ENCODE results near the gene PIK3AP1.

Gene PIK3AP1

DNA sequence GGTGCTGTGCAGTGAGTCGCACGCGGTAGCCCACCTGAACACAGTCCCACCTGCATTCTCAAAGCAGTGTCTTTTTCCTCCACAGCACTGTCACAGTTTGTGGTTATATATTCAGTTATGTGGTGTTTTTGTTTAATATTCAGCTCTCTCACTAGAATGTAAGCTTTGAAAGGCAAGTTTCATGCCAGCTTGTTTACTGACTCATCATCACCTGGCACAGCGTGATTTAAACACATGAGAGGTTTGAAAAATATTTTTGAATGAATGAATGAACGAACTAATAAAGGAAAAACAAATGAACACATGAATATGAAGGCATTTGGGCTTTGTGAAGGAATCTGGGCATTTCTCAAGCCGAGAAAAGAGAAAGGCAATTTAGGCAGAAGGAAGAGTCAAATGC, 81.6 kb downstream of the PIK3AP1 start:
- Histone ChIP-seq H3K9me3 (ENCODE audit: insufficient read depth, low read depth, low read length) (no peaks in the 10 kb centered on the region), H3K36me3 (ENCODE audit: insufficient read depth, low read length) (no peaks in the 10 kb centered on the region), H3K27me3 (ENCODE audit: insufficient read depth, low read length) (no peaks in the 10 kb centered on the region), H3K9ac (ENCODE audit: low read depth, low read length) (no peak overlapping the region), H3K4me3 (ENCODE audit: low read length) (no peak overlapping the region), H3K4me1 (ENCODE audit: insufficient read depth, low read length) (no peaks in the 10 kb centered on the region), H3K27ac (ENCODE audit: low read depth, low read length) (no peak overlapping the region)
- 88% methylated on average over 3 of the region's 6 CpGs for WGBS

- 94% methylated on average over 2 of the region's 3 CpGs for WGBS
- Histone ChIP-seq H3K27ac (ENCODE audit: low read depth, low read length) (no peak overlapping the region), H3K4me1 (ENCODE audit: insufficient read depth, low read length) (no peaks in the 10 kb centered on the region), H3K9me3 (ENCODE audit: insufficient read depth, low read depth, low read length) (no peaks in the 10 kb centered on the region), H3K9ac (ENCODE audit: low read depth, low read length) (no peak overlapping the region), H3K27me3 (ENCODE audit: insufficient read depth, low read length) (no peaks in the 10 kb centered on the region), H3K36me3 (ENCODE audit: insufficient read depth, low read length) (no peaks in the 10 kb centered on the region), H3K4me3 (ENCODE audit: low read length) (no peak overlapping the region)
These were observed 82.2 kb downstream of the PIK3AP1 start for GRCh38 chr10:96638120-96638519.

GRCh38 chr10:96637709-96638108, 82.6 kb downstream of the PIK3AP1 start:
- WGBS, result 88% methylated on average over 4 of the region's 4 CpGs
- H3K9me3 ChIP-seq (ENCODE audit: insufficient read depth, low read depth, low read length), result no peaks in the 10 kb centered on the region
- no peaks in the 10 kb centered on the region for H3K4me1 ChIP-seq (ENCODE audit: insufficient read depth, low read length)
- no peaks in the 10 kb centered on the region for H3K27me3 ChIP-seq (ENCODE audit: insufficient read depth, low read length)
- H3K36me3 ChIP-seq (ENCODE audit: insufficient read depth, low read length), result no peaks in the 10 kb centered on the region
- H3K27ac ChIP-seq (ENCODE audit: low read depth, low read length), result no peak overlapping the region
- no peak overlapping the region for H3K4me3 ChIP-seq (ENCODE audit: low read length)
- no peak overlapping the region for H3K9ac ChIP-seq (ENCODE audit: low read depth, low read length)

DNA sequence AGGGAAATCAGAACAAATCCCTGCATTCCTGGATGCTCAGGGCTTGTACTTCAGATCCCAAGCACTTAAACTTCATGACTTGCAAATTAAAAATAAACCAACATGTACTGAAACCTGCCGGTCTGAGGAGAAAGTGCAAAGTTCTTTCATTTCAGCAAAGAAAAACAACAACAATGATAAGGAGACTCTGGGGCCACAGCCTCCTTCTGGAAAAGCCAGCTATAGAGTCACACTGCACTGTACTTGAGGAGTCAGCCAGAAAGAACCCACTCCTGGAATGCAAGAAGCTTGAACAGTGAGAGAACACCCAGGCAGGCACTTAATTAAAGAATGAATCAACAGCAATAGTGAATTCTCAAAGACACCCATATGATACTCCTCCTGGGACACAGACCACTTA, 83.8 kb downstream of the PIK3AP1 start:
- Histone ChIP-seq H3K4me3 (ENCODE audit: low read length) (no peak overlapping the region), H3K4me1 (ENCODE audit: insufficient read depth, low read length) (no peaks in the 10 kb centered on the region), H3K9ac (ENCODE audit: low read depth, low read length) (no peak overlapping the region), H3K36me3 (ENCODE audit: insufficient read depth, low read length) (no peaks in the 10 kb centered on the region), H3K27me3 (ENCODE audit: insufficient read depth, low read length) (no peaks in the 10 kb centered on the region), H3K27ac (ENCODE audit: low read depth, low read length) (no peak overlapping the region), H3K9me3 (ENCODE audit: insufficient read depth, low read depth, low read length) (no peaks in the 10 kb centered on the region)
- 87% methylated on average over 1 of the region's 1 CpG for WGBS

- H3K4me3 ChIP-seq (ENCODE audit: low read length), result no peak overlapping the region
- no peak overlapping the region for H3K9ac ChIP-seq (ENCODE audit: low read depth, low read length)
- no peaks in the 10 kb centered on the region for H3K27me3 ChIP-seq (ENCODE audit: insufficient read depth, low read length)
- WGBS, result 81% methylated on average over 4 of the region's 4 CpGs
- H3K4me1 ChIP-seq (ENCODE audit: insufficient read depth, low read length), result no peaks in the 10 kb centered on the region
- H3K9me3 ChIP-seq (ENCODE audit: insufficient read depth, low read depth, low read length), result no peaks in the 10 kb centered on the region
- H3K36me3 ChIP-seq (ENCODE audit: insufficient read depth, low read length), result no peaks in the 10 kb centered on the region
- H3K27ac ChIP-seq (ENCODE audit: low read depth, low read length), result no peak overlapping the region
These were observed 87.2 kb downstream of the PIK3AP1 start for GRCh38 chr10:96632974-96633710.

DNA sequence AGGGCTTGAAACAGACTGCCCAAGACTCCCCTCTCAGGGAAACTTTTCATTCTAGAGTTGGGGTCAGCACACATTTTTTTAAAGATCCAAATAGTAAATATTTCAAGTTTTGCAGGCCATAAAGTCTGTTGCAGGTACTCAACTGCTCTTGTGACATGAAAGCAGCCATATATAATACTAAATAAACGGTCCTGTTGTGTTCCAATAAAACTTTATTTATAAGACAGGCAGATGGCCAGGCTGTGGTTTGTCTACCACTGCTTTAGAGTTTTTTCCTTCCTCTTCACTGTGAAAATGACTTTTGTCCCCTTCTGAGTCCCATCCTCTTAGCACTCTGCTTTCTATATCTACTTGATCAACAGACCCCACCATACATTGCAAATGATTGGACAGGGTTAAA, 93.0 kb downstream of the PIK3AP1 start:
- Histone ChIP-seq H3K9me3 (ENCODE audit: insufficient read depth, low read depth, low read length) (no peaks in the 10 kb centered on the region), H3K9ac (ENCODE audit: low read depth, low read length) (no peak overlapping the region), H3K4me3 (ENCODE audit: low read length) (no peak overlapping the region), H3K4me1 (ENCODE audit: insufficient read depth, low read length) (no peaks in the 10 kb centered on the region), H3K27me3 (ENCODE audit: insufficient read depth, low read length) (no peaks in the 10 kb centered on the region), H3K36me3 (ENCODE audit: insufficient read depth, low read length) (no peaks in the 10 kb centered on the region), H3K27ac (ENCODE audit: low read depth, low read length) (no peak overlapping the region)
- 92% methylated on average over 1 of the region's 1 CpG for WGBS

GRCh38 chr10:96626795-96627194, 93.5 kb downstream of the PIK3AP1 start:
- Histone ChIP-seq H3K27me3 (ENCODE audit: insufficient read depth, low read length) (no peaks in the 10 kb centered on the region), H3K4me3 (ENCODE audit: low read length) (no peak overlapping the region), H3K4me1 (ENCODE audit: insufficient read depth, low read length) (no peaks in the 10 kb centered on the region), H3K9ac (ENCODE audit: low read depth, low read length) (no peak overlapping the region), H3K36me3 (ENCODE audit: insufficient read depth, low read length) (no peaks in the 10 kb centered on the region), H3K27ac (ENCODE audit: low read depth, low read length) (no peak overlapping the region), H3K9me3 (ENCODE audit: insufficient read depth, low read depth, low read length) (no peaks in the 10 kb centered on the region)
- WGBS, result 87% methylated on average over 5 of the region's 5 CpGs

GRCh38 chr10:96625173-96625572, 95.1 kb downstream of the PIK3AP1 start:
- no peak overlapping the region for H3K4me3 ChIP-seq (ENCODE audit: low read length)
- H3K27ac ChIP-seq (ENCODE audit: low read depth, low read length), result no peak overlapping the region
- no peaks in the 10 kb centered on the region for H3K36me3 ChIP-seq (ENCODE audit: insufficient read depth, low read length)
- H3K27me3 ChIP-seq (ENCODE audit: insufficient read depth, low read length), result no peaks in the 10 kb centered on the region
- no peaks in the 10 kb centered on the region for H3K4me1 ChIP-seq (ENCODE audit: insufficient read depth, low read length)
- no peak overlapping the region for H3K9ac ChIP-seq (ENCODE audit: low read depth, low read length)
- H3K9me3 ChIP-seq (ENCODE audit: insufficient read depth, low read depth, low read length), result no peaks in the 10 kb centered on the region
- WGBS, result 90% methylated on average over 1 of the region's 1 CpG

- H3K9ac ChIP-seq (ENCODE audit: low read depth, low read length), result no peak overlapping the region
- H3K27me3 ChIP-seq (ENCODE audit: insufficient read depth, low read length), result no peaks in the 10 kb centered on the region
- H3K4me1 ChIP-seq (ENCODE audit: insufficient read depth, low read length), result no peaks in the 10 kb centered on the region
- WGBS, result 94% methylated on average over 6 of the region's 6 CpGs
- no peak overlapping the region for H3K27ac ChIP-seq (ENCODE audit: low read depth, low read length)
- H3K9me3 ChIP-seq (ENCODE audit: insufficient read depth, low read depth, low read length), result no peaks in the 10 kb centered on the region
- H3K36me3 ChIP-seq (ENCODE audit: insufficient read depth, low read length), result no peaks in the 10 kb centered on the region
- no peak overlapping the region for H3K4me3 ChIP-seq (ENCODE audit: low read length)
These were observed 98.1 kb downstream of the PIK3AP1 start for GRCh38 chr10:96622013-96622787.

- WGBS, result 91% methylated on average over 17 of the region's 17 CpGs
These were observed 100.2 kb downstream of the PIK3AP1 start for GRCh38 chr10:96619796-96620773.

GRCh38 chr10:96619120-96619519, 101.2 kb downstream of the PIK3AP1 start:
- Histone ChIP-seq H3K9ac (ENCODE audit: low read depth, low read length) (no peak overlapping the region), H3K9me3 (ENCODE audit: insufficient read depth, low read depth, low read length) (no peaks in the 10 kb centered on the region), H3K4me1 (ENCODE audit: insufficient read depth, low read length) (peaks cover 3% of the 10 kb centered on the region; the same call in 1 of the 2 replicates), H3K36me3 (ENCODE audit: insufficient read depth, low read length) (no peaks in the 10 kb centered on the region), H3K27ac (ENCODE audit: low read depth, low read length) (no peak overlapping the region), H3K4me3 (ENCODE audit: low read length) (no peak overlapping the region), H3K27me3 (ENCODE audit: insufficient read depth, low read length) (no peaks in the 10 kb centered on the region)
- WGBS, result 91% methylated on average over 11 of the region's 11 CpGs

More at GRCh38 chr10:96619796-96620773, 100.2 kb downstream of the PIK3AP1 start:
- H3K36me3 ChIP-seq (ENCODE audit: insufficient read depth, low read length), result no peaks in the 10 kb centered on the region
- H3K27ac ChIP-seq (ENCODE audit: low read depth, low read length), result no peak overlapping the region
- H3K27me3 ChIP-seq (ENCODE audit: insufficient read depth, low read length), result no peaks in the 10 kb centered on the region
- no peak overlapping the region for H3K4me3 ChIP-seq (ENCODE audit: low read length)
- H3K9ac ChIP-seq (ENCODE audit: low read depth, low read length), result no peak overlapping the region
- peaks cover 3% of the 10 kb centered on the region; the same call in 1 of the 2 replicates for H3K4me1 ChIP-seq (ENCODE audit: insufficient read depth, low read length)
- H3K9me3 ChIP-seq (ENCODE audit: insufficient read depth, low read depth, low read length), result no peaks in the 10 kb centered on the region
